Neural cell (in vitro differentiated cells): ENCODE results near the gene CDS1. TPM values are rescaled to one million over a fixed set of nuclear protein-coding genes. Genes with fewer than 3 reads are reported as not detected.
"Not testable (repeated sequence)": the region's sequence is repeated elsewhere in the genome, so short reads cannot be mapped to it uniquely, and the experiment has no call there.

Experiments
- H2AFZ ChIP-seq: fragments of 200-600, 300-800 bp; sonication (generic), shearing (Covaris generic); 2 replicates; pipeline ENCODE4 v1.6.0; 2014; ENCODE audit warnings: low read depth, mild to moderate bottlenecking, antibody characterized with exemption, low read length, moderate library complexity
- H3F3A ChIP-seq: fragments of 200-600 bp; shearing (Covaris generic); 2 replicates; pipeline ENCODE4 v1.6.1; 2016; ENCODE audit warnings: mild to moderate bottlenecking, moderate library complexity, mixed read lengths, antibody characterized with exemption, low read length; ENCODE audit not compliant: insufficient read depth, poor library complexity, severe bottlenecking
- H3K27ac ChIP-seq: fragments of 200-600, 300-800 bp; sonication (generic), shearing (Covaris generic); 2 replicates; pipeline ENCODE4 v1.5.1; 2014; ENCODE audit warnings: mild to moderate bottlenecking, low read length, moderate library complexity
- H3K27me3 ChIP-seq: fragments of 300-800, 200-600 bp; sonication (generic), shearing (Covaris generic); 2 replicates; pipeline ENCODE4 v1.6.0; 2014; ENCODE audit warnings: mild to moderate bottlenecking, low read depth, low read length, moderate library complexity; ENCODE audit not compliant: insufficient read depth
- H3K36me3 ChIP-seq: fragments of 300-800, 200-600 bp; sonication (generic), shearing (Covaris generic); 2 replicates; pipeline ENCODE4 v1.5.1; 2014; ENCODE audit warnings: mild to moderate bottlenecking, antibody characterized with exemption, low read length, moderate library complexity; ENCODE audit not compliant: insufficient read depth
- H3K4me2 ChIP-seq: fragments of 300-800, 200-600 bp; sonication (generic), shearing (Covaris generic); 2 replicates; pipeline ENCODE4 v1.6.0; 2014; ENCODE audit warnings: mild to moderate bottlenecking, low read length
- H3K4me3 ChIP-seq: fragments of 300-800, 200-600 bp; sonication (generic), shearing (Covaris generic); 2 replicates; pipeline ENCODE4 v1.5.1; 2014; ENCODE audit warnings: mild to moderate bottlenecking, low read length, moderate library complexity
- H3K79me2 ChIP-seq: fragments of 200-600 bp; shearing (Covaris generic); replicated peaks from 2 replicates; pipeline ENCODE4 v1.6.0; 2014; ENCODE audit warnings: mild to moderate bottlenecking, low read length, moderate library complexity; ENCODE audit not compliant: insufficient read depth
- H3K9ac ChIP-seq: fragments of 300-800, 200-600 bp; sonication (generic), shearing (Covaris generic); 2 replicates; pipeline ENCODE4 v1.6.1; 2016; ENCODE audit warnings: mild to moderate bottlenecking, low read length, mixed read lengths
- H3K9me2 ChIP-seq: fragments of 200-600 bp; shearing (Covaris generic); 2 replicates; pipeline ENCODE4 v1.6.1; 2016; ENCODE audit warnings: mild to moderate bottlenecking, low read length, mixed read lengths; ENCODE audit not compliant: insufficient read depth
- H3K9me3 ChIP-seq: fragments of 200-600, 300-800 bp; sonication (generic), shearing (Covaris generic); 2 replicates; pipeline ENCODE4 v1.6.1; 2016; ENCODE audit warnings: mild to moderate bottlenecking, mixed run types, low read length, moderate library complexity, mixed read lengths
- H4K20me1 ChIP-seq: fragments of 200-600 bp; shearing (Covaris generic); 2 replicates; pipeline ENCODE4 v1.6.1; 2016; ENCODE audit warnings: mild to moderate bottlenecking, mixed run types; ENCODE audit not compliant: insufficient read depth
- CTCF ChIP-seq: fragments of 450-650 bp; IDR thresholded peaks from 2 replicates; pipeline ENCODE4 v1.5.1; 2014; ENCODE audit warnings: antibody characterized with exemption, mild to moderate bottlenecking, moderate library complexity; ENCODE audit not compliant: poor library complexity, severe bottlenecking
- EP300 ChIP-seq: fragments of 450-650 bp; conservative IDR thresholded peaks from 2 replicates; pipeline ENCODE4 v1.6.1; 2014; ENCODE audit warnings: antibody characterized with exemption, mild to moderate bottlenecking, moderate library complexity; ENCODE audit not compliant: poor library complexity, severe bottlenecking
- EZH2 ChIP-seq: fragments of 200-600, 300-800 bp; shearing (Covaris generic), sonication (generic); IDR thresholded peaks from 2 replicates; pipeline ENCODE4 v1.6.1; 2014; ENCODE audit warnings: antibody characterized with exemption, low read length, borderline replicate concordance, mild to moderate bottlenecking; ENCODE audit not compliant: insufficient read depth, poor library complexity, severe bottlenecking
- MXI1 ChIP-seq: fragments of 450-650 bp; conservative IDR thresholded peaks from 2 replicates; pipeline ENCODE4 v1.6.1; 2014; ENCODE audit warnings: antibody characterized with exemption, mild to moderate bottlenecking; ENCODE audit not compliant: poor library complexity, severe bottlenecking
- POLR2AphosphoS5 ChIP-seq: IDR thresholded peaks from 2 replicates; pipeline ENCODE4 v1.6.1; 2012
- RAD21 ChIP-seq: fragments of 450-650 bp; conservative IDR thresholded peaks from 2 replicates; pipeline ENCODE4 v1.6.1; 2014; ENCODE audit warnings: antibody characterized with exemption, mild to moderate bottlenecking, moderate library complexity
- SMC3 ChIP-seq: fragments of 450-650 bp; conservative IDR thresholded peaks from 2 replicates; pipeline ENCODE4 v1.6.1; 2014; ENCODE audit warnings: antibody characterized with exemption, mild to moderate bottlenecking, moderate library complexity; ENCODE audit not compliant: poor library complexity
- TAF1 ChIP-seq: IDR thresholded peaks from 2 replicates; pipeline ENCODE4 v1.6.1; 2012; ENCODE audit warnings: low read depth
- polyA plus RNA-seq: library from polyadenylated mRNA; depleted of rRNA; stranded (reverse); fragments of >200 nt; gene quantifications from 2 replicates; pipeline ENCODE4 v1.2.3, GENCODE V29; 2014
- TF ChIP-seq, protein P1 (sequence below): IDR thresholded peaks from 2 replicates; pipeline ENCODE4 v1.6.1; 2012; ENCODE audit warnings: borderline replicate concordance

Gene CDS1
- polyA plus RNA-seq, 1 donor from 2014 or later: 6.1 TPM

GRCh38 chr4:84680956-84681355, 98.0 kb downstream of the CDS1 start:
- Histone ChIP-seq H3K4me3 (no peak overlapping the region), H3K9me2 (no peaks in the 10 kb centered on the region), H4K20me1 (no peaks in the 10 kb centered on the region), H3K27me3 (no peaks in the 10 kb centered on the region), H3K4me2 (no peak overlapping the region), H2AFZ (no peak overlapping the region), H3K9me3 (no peaks in the 10 kb centered on the region), H3K79me2 (no peaks in the 10 kb centered on the region), H3K27ac (no peak overlapping the region), H3F3A (no peaks in the 10 kb centered on the region), H3K36me3 (peaks cover 31% of the 10 kb centered on the region), H3K9ac (no peak overlapping the region)
- TF ChIP-seq RAD21 (no peak), CTCF (no peak)

- Histone ChIP-seq H3K36me3 (peaks cover 31% of the 10 kb centered on the region), H4K20me1 (no peaks in the 10 kb centered on the region), H3K4me2 (no peak overlapping the region), H3K9me3 (no peaks in the 10 kb centered on the region), H3K27me3 (no peaks in the 10 kb centered on the region), H3K27ac (no peak overlapping the region), H3K79me2 (no peaks in the 10 kb centered on the region), H3K9me2 (no peaks in the 10 kb centered on the region), H2AFZ (no peak overlapping the region), H3F3A (no peaks in the 10 kb centered on the region), H3K4me3 (no peak overlapping the region), H3K9ac (no peak overlapping the region)
- no peak for TF ChIP-seq POLR2AphosphoS5
- no peak for TF ChIP-seq CTCF
- TF ChIP-seq, protein P1, sequence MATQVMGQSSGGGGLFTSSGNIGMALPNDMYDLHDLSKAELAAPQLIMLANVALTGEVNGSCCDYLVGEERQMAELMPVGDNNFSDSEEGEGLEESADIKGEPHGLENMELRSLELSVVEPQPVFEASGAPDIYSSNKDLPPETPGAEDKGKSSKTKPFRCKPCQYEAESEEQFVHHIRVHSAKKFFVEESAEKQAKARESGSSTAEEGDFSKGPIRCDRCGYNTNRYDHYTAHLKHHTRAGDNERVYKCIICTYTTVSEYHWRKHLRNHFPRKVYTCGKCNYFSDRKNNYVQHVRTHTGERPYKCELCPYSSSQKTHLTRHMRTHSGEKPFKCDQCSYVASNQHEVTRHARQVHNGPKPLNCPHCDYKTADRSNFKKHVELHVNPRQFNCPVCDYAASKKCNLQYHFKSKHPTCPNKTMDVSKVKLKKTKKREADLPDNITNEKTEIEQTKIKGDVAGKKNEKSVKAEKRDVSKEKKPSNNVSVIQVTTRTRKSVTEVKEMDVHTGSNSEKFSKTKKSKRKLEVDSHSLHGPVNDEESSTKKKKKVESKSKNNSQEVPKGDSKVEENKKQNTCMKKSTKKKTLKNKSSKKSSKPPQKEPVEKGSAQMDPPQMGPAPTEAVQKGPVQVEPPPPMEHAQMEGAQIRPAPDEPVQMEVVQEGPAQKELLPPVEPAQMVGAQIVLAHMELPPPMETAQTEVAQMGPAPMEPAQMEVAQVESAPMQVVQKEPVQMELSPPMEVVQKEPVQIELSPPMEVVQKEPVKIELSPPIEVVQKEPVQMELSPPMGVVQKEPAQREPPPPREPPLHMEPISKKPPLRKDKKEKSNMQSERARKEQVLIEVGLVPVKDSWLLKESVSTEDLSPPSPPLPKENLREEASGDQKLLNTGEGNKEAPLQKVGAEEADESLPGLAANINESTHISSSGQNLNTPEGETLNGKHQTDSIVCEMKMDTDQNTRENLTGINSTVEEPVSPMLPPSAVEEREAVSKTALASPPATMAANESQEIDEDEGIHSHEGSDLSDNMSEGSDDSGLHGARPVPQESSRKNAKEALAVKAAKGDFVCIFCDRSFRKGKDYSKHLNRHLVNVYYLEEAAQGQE: no peak
- TF ChIP-seq SMC3: no peak
- no peak for TF ChIP-seq MXI1
- TF ChIP-seq RAD21: no peak
- TF ChIP-seq EP300: no peak
- TF ChIP-seq EZH2: no peak
- TF ChIP-seq TAF1: no peak
Measured at GRCh38 chr4:84681486-84682274, 98.8 kb downstream of the CDS1 start.

DNA sequence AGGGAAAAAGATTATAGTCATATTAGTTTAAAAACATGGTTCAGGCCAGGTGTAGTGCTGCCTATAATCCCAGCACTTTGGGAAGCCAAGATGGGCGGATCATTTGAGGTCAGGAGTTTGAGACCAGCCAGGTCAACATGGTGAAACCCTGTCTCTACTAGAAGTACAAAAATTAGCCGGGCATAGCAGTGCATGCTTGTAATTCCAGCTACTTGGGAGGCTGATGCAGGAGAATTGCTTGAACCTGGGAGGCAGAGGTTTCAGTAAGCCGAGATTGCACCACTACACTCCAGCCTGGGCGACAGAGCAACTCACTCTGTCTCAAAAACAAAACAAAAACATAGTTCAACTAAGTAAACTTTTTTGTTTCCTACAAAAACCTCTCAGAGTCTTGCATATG, 99.7 kb downstream of the CDS1 start:
- H3K27ac ChIP-seq, H2AFZ ChIP-seq, H3K9ac ChIP-seq, H3K9me2 ChIP-seq, H3K4me3 ChIP-seq, H3F3A ChIP-seq, H3K9me3 ChIP-seq, H3K27me3 ChIP-seq, H4K20me1 ChIP-seq, H3K4me2 ChIP-seq, H3K79me2 ChIP-seq: not testable (repeated sequence)
- H3K36me3 ChIP-seq: peaks cover 31% of the 10 kb centered on the region
